ENCODE measurements around the gene PRDX5. TPM values are rescaled to one million over a fixed set of nuclear protein-coding genes. Genes with fewer than 3 reads are reported as not detected.

Gene PRDX5
- total and polyA plus RNA-seq, 10 of the 15 experiments (the other 5 are each of a cell fraction or from before 2014, with no cell fraction given), result 95.7 to 406 (median 240) TPM

GRCh38 chr11:64344787-64345186 is 26.9 kb downstream of the PRDX5 start:
- no peaks in the 10 kb centered on the region for H3K9me3 ChIP-seq (replicated peaks; ENCODE audit: control insufficient read depth, insufficient read depth, low read length)
- no peak overlapping the region for H2AFZ ChIP-seq (ENCODE audit: control insufficient read depth, low read depth, low read length)
- H3K4me3 ChIP-seq, result no peak overlapping the region
- H3K27me3 ChIP-seq (replicated peaks in 1 of 2; ENCODE audit: control insufficient read depth in 2 of 2, insufficient read depth in 2 of 2, low read length in 1 of 2), result no peaks in the 10 kb centered on the region
- ATAC-seq (no peak), FAIRE-seq (no peak), DNase-seq (ENCODE audit: low read depth, low spot score) (no peak)
- ChIA-PET CTCF (interaction anchor here (1.0 to 2.7 kb wide), 5 partner anchors 10 to 40 kb away, joined by 4 to 13 read pairs (median 4); partner anchors contain the start of genes ESRRA, PRDX5 and TRMT112), POLR2A (interaction anchor here (0.9 kb wide), 1 partner anchor 10 kb away, joined by 3 read pairs; no protein-coding TSS in a partner anchor), RAD21 (ENCODE audit: unreplicated experiment) (no interaction called here), SMC1A (ENCODE audit: uncharacterized antibody, unreplicated experiment) (no interaction called here)
- intact Hi-C loops (cut with micrococcal nuclease; ENCODE audit: unreplicated experiment), result no loop called here
- H3K79me2 ChIP-seq (ENCODE audit: control insufficient read depth, insufficient read depth, low read length), result peaks cover 15% of the 10 kb centered on the region
- peaks cover 16% of the 10 kb centered on the region for H3K4me1 ChIP-seq (ENCODE audit: control insufficient read depth, insufficient read depth, low read length)
- H3K4me2 ChIP-seq (ENCODE audit: control insufficient read depth, insufficient read depth), result no peak overlapping the region
- H3K36me3 ChIP-seq (ENCODE audit: control insufficient read depth in 2 of 2, insufficient read depth in 2 of 2, low read length in 1 of 2), result peaks cover 8 to 13% of the 10 kb centered on the region in 2 experiments; a peak in 3 of 4 replicates
- BruUV-seq (replicated peaks), result no TSS peak
- WGBS (ENCODE audit: insufficient coverage, insufficient replicate concordance, low lambda C conversion rate, missing lambda C conversion rate), result 99% methylated on average over 27 of the region's 28 CpGs
- TF ChIP-seq ZBED1 (IDR thresholded peaks at IDR 0.05; ENCODE audit: borderline replicate concordance) (no peak), NBN (IDR thresholded peaks at IDR 0.05) (no peak), SMARCA5 (IDR thresholded peaks at IDR 0.05) (no peak), ZBTB4 (CRISPR knock-in tag; IDR thresholded peaks at IDR 0.05) (no peak), TCF12 (IDR thresholded peaks at IDR 0.05; ENCODE audit: low read depth, low read length) (no peak), HDAC2 (IDR thresholded peaks at IDR 0.05) (no peak), HCFC1 (IDR thresholded peaks at IDR 0.05; ENCODE audit: low read length) (no peak), KAT2A (conservative IDR thresholded peaks at IDR 0.05; ENCODE audit: control insufficient read depth, low read depth, low read length) (no peak), HSF1 (IDR thresholded peaks at IDR 0.05; ENCODE audit: low read depth, low read length) (no peak)
- H4K20me1 ChIP-seq (ENCODE audit: control insufficient read depth, insufficient read depth), result no peaks in the 10 kb centered on the region; the same call in 1 of the 2 replicates
- in situ Hi-C loops (cut with MboI), result no loop called here
- H3K9ac ChIP-seq (ENCODE audit: control insufficient read depth, insufficient read depth, low read length), result no peak overlapping the region
- H3K27ac ChIP-seq (ENCODE audit: control insufficient read depth, insufficient read depth), result no peak overlapping the region

Data from GM12878 (cell line).